ENCODE data around the gene AAK1.
A peak's percentile ranks its signal among the peaks of the same experiment; 100 is the strongest.
"Not testable (repeated sequence)": the region's sequence is repeated elsewhere in the genome, so short reads cannot be mapped to it uniquely, and the experiment has no call there.

Gene AAK1

GRCh38 chr2:69643602-69644505, at the start of gene AAK1:
TSS of gene AAK1 (minus strand) at chr2:69643739. CDS start at chr2:69643040, 699 bp downstream.
- peak; percentile 88 for DNase-seq (ENCODE audit: low spot score)

- DNase-seq (ENCODE audit: low spot score), result no peak
Measured at GRCh38 chr2:69692424-69692823, 48.9 kb upstream of the AAK1 start.

- no peak for DNase-seq (ENCODE audit: low spot score)
Measured at GRCh38 chr2:69689969-69690368, 46.4 kb upstream of the AAK1 start.

GRCh38 chr2:69689466-69689865, 45.9 kb upstream of the AAK1 start:
- no peak for DNase-seq (ENCODE audit: low spot score)

GRCh38 chr2:69687971-69688611, 44.6 kb upstream of the AAK1 start:
- no peak for DNase-seq (ENCODE audit: low spot score)

GRCh38 chr2:69686813-69687212, 43.3 kb upstream of the AAK1 start:
- DNase-seq (ENCODE audit: low spot score), result no peak

- no peak for DNase-seq (ENCODE audit: low spot score)
Measured at GRCh38 chr2:69685321-69686048, 41.9 kb upstream of the AAK1 start.

- peak; percentile 46 for DNase-seq (ENCODE audit: low spot score)
Measured at GRCh38 chr2:69683170-69683971, 39.8 kb upstream of the AAK1 start.

- DNase-seq (ENCODE audit: low spot score), result no peak
Measured at GRCh38 chr2:69682525-69682924, 39.0 kb upstream of the AAK1 start.

- DNase-seq (ENCODE audit: low spot score), result no peak
Measured at GRCh38 chr2:69680001-69680675, 36.6 kb upstream of the AAK1 start.

- no peak for DNase-seq (ENCODE audit: low spot score)
Measured at GRCh38 chr2:69677914-69678313, 34.4 kb upstream of the AAK1 start.

GRCh38 chr2:69676146-69676545, 32.6 kb upstream of the AAK1 start:
- no peak for DNase-seq (ENCODE audit: low spot score)

- DNase-seq (ENCODE audit: low spot score), result no peak
Measured at GRCh38 chr2:69674316-69674670, 30.8 kb upstream of the AAK1 start.

GRCh38 chr2:69673098-69673497, 29.6 kb upstream of the AAK1 start:
- not testable (repeated sequence) for DNase-seq (ENCODE audit: low spot score)

GRCh38 chr2:69669666-69670065, 26.1 kb upstream of the AAK1 start:
- no peak for DNase-seq (ENCODE audit: low spot score)

GRCh38 chr2:69668598-69668997, 25.1 kb upstream of the AAK1 start:
- DNase-seq (ENCODE audit: low spot score), result no peak

- peak; percentile 10 for DNase-seq (ENCODE audit: low spot score)
Measured at GRCh38 chr2:69667805-69668382, 24.4 kb upstream of the AAK1 start.

GRCh38 chr2:69665152-69665551, 21.6 kb upstream of the AAK1 start:
- DNase-seq (ENCODE audit: low spot score), result no peak

GRCh38 chr2:69663860-69664259, 20.3 kb upstream of the AAK1 start:
- DNase-seq (ENCODE audit: low spot score), result no peak

GRCh38 chr2:69662547-69662946, 19.0 kb upstream of the AAK1 start:
- DNase-seq (ENCODE audit: low spot score), result not testable (repeated sequence)

- DNase-seq (ENCODE audit: low spot score), result no peak
Measured at GRCh38 chr2:69660637-69661036, 17.1 kb upstream of the AAK1 start.
